ENCODE measurements around the gene SUMF2.

The SUMF2 gene

GRCh38 chr7:56115852-56116538 lies 51.9 kb downstream of the SUMF2 start, which contains the start of gene NUPR2:
TSS of gene NUPR2 (minus strand) at chr7:56116417. CDS start at chr7:56116314, 103 bp downstream.
- Histone ChIP-seq H3K4me2 (ENCODE audit: low read length) (no peak within 1 kb of the TSS), H3K9me2 (ENCODE audit: low read depth, low read length) (no peaks in the 10 kb centered on the region), H3K4me1 (ENCODE audit: insufficient read depth, low read length, severe bottlenecking) (no peaks in the 10 kb centered on the region), H3K9ac (ENCODE audit: low read length) (no peak within 1 kb of the TSS), H2AFZ (ENCODE audit: low read length) (no peak within 1 kb of the TSS), H3K27ac (ENCODE audit: low read depth, low read length, poor library complexity, severe bottlenecking) (no peak within 1 kb of the TSS), H3K36me3 (ENCODE audit: insufficient read depth, low read length) (no peaks in the 10 kb centered on the region), H3F3A (ENCODE audit: insufficient read depth, low read length) (no peaks in the 10 kb centered on the region), H3K4me3 (ENCODE audit: low read depth, low read length, poor library complexity, severe bottlenecking) (no peak within 1 kb of the TSS), H3K79me2 (ENCODE audit: insufficient read depth, low read length) (no peaks in the 10 kb centered on the region), H3K9me3 (ENCODE audit: low read length) (no peaks in the 10 kb centered on the region), H3K27me3 (ENCODE audit: insufficient read depth, low read length) (no peaks in the 10 kb centered on the region), H4K20me1 (ENCODE audit: insufficient read depth, low read length) (no peaks in the 10 kb centered on the region)
- TF ChIP-seq CTCF (IDR thresholded peaks at IDR 0.05; ENCODE audit: low read length) (no peak), EZH2 (IDR thresholded peaks at IDR 0.05; ENCODE audit: borderline replicate concordance, low read length) (no peak)

- Histone ChIP-seq H3K27ac (ENCODE audit: low read depth, low read length, poor library complexity, severe bottlenecking) (no peak overlapping the region), H3K4me3 (ENCODE audit: low read depth, low read length, poor library complexity, severe bottlenecking) (no peak overlapping the region), H2AFZ (ENCODE audit: low read length) (no peak overlapping the region), H4K20me1 (ENCODE audit: insufficient read depth, low read length) (no peaks in the 10 kb centered on the region), H3K9ac (ENCODE audit: low read length) (no peak overlapping the region), H3K9me2 (ENCODE audit: low read depth, low read length) (no peaks in the 10 kb centered on the region), H3K36me3 (ENCODE audit: insufficient read depth, low read length) (no peaks in the 10 kb centered on the region), H3K79me2 (ENCODE audit: insufficient read depth, low read length) (no peaks in the 10 kb centered on the region), H3F3A (ENCODE audit: insufficient read depth, low read length) (no peaks in the 10 kb centered on the region), H3K9me3 (ENCODE audit: low read length) (no peaks in the 10 kb centered on the region), H3K4me2 (ENCODE audit: low read length) (no peak overlapping the region), H3K27me3 (ENCODE audit: insufficient read depth, low read length) (0 out of 2 replicates have a peak, but pooled peaks cover 2% of the 10 kb centered on the region), H3K4me1 (ENCODE audit: insufficient read depth, low read length, severe bottlenecking) (no peaks in the 10 kb centered on the region)
- no peak for TF ChIP-seq CTCF (IDR thresholded peaks at IDR 0.05; ENCODE audit: low read length)
- no peak for TF ChIP-seq EZH2 (IDR thresholded peaks at IDR 0.05; ENCODE audit: borderline replicate concordance, low read length)
Measured at GRCh38 chr7:56121440-56121839, 57.4 kb downstream of the SUMF2 start.

GRCh38 chr7:56124981-56125380 lies 60.9 kb downstream of the SUMF2 start:
- no peaks in the 10 kb centered on the region for H3K9me3 ChIP-seq (ENCODE audit: low read length)
- H3K9me2 ChIP-seq (ENCODE audit: low read depth, low read length), result no peaks in the 10 kb centered on the region
- H3K79me2 ChIP-seq (ENCODE audit: insufficient read depth, low read length), result no peaks in the 10 kb centered on the region
- H3K4me1 ChIP-seq (ENCODE audit: insufficient read depth, low read length, severe bottlenecking), result no peaks in the 10 kb centered on the region
- H3F3A ChIP-seq (ENCODE audit: insufficient read depth, low read length), result no peaks in the 10 kb centered on the region
- peaks cover 4% of the 10 kb centered on the region; the same call in 1 of the 2 replicates for H3K27me3 ChIP-seq (ENCODE audit: insufficient read depth, low read length)
- no peak overlapping the region for H3K4me3 ChIP-seq (ENCODE audit: low read depth, low read length, poor library complexity, severe bottlenecking)
- no peak overlapping the region for H3K9ac ChIP-seq (ENCODE audit: low read length)
- no peak overlapping the region for H3K4me2 ChIP-seq (ENCODE audit: low read length)
- H3K36me3 ChIP-seq (ENCODE audit: insufficient read depth, low read length), result no peaks in the 10 kb centered on the region
- H4K20me1 ChIP-seq (ENCODE audit: insufficient read depth, low read length), result no peaks in the 10 kb centered on the region
- H3K27ac ChIP-seq (ENCODE audit: low read depth, low read length, poor library complexity, severe bottlenecking), result no peak overlapping the region
- no peak overlapping the region for H2AFZ ChIP-seq (ENCODE audit: low read length)
- no peak for TF ChIP-seq EZH2 (IDR thresholded peaks at IDR 0.05; ENCODE audit: borderline replicate concordance, low read length)
- TF ChIP-seq CTCF (IDR thresholded peaks at IDR 0.05; ENCODE audit: low read length), result no peak

Data from OCI-LY1 (cell line).